OCI-LY1 (cell line): Measurements from ENCODE around the gene KCNMA1.

Experiments
- CTCF ChIP-seq: fragments of 200-600 bp; sonication (generic), shearing (Covaris generic); IDR thresholded peaks from 2 replicates; pipeline ENCODE4 v1.5.1; 2017; ENCODE audit warnings: mild to moderate bottlenecking, antibody characterized with exemption, low read length, moderate library complexity, mixed read lengths
- EZH2 ChIP-seq: fragments of 200-600 bp; sonication (generic), shearing (Covaris generic); IDR thresholded peaks from 2 replicates; pipeline ENCODE4 v1.8.0; 2017; ENCODE audit warnings: borderline replicate concordance, mixed run types, mild to moderate bottlenecking, antibody characterized with exemption, low read length, moderate library complexity, mixed read lengths

- no peak for TF ChIP-seq CTCF
- TF ChIP-seq EZH2, result no peak
These were observed 769.3 kb downstream of the KCNMA1 start for GRCh38 chr10:76868098-76868977.
